NOMO-1 treated with DMSO at 0.1 percent for 48 hours (cell line): ENCODE results near the gene TRABD2B.

Experiments used
- DNase-seq: peaks from one replicate; lab custom pipeline; 2025; ENCODE audit not compliant: unreplicated experiment; lab: John Stamatoyannopoulos, UW

Gene TRABD2B

GRCh38 chr1:47764461-47765046 is 232.6 kb downstream of the TRABD2B start:
- DNase-seq: no peak

GRCh38 chr1:47763591-47764171 is 233.5 kb downstream of the TRABD2B start:
- no peak for DNase-seq

GRCh38 chr1:47761974-47762373 is 235.2 kb downstream of the TRABD2B start:
- no peak for DNase-seq

GRCh38 chr1:47761201-47761930 is 235.8 kb downstream of the TRABD2B start:
- DNase-seq: no peak

- DNase-seq: no peak
Measured at GRCh38 chr1:47759936-47760629, 237.1 kb downstream of the TRABD2B start.

- DNase-seq: no peak
Measured at GRCh38 chr1:47759251-47759935, 237.8 kb downstream of the TRABD2B start.

GRCh38 chr1:47758341-47759250 is 238.6 kb downstream of the TRABD2B start:
- DNase-seq: no peak

- DNase-seq: no peak
Measured at GRCh38 chr1:47757226-47757975, 239.8 kb downstream of the TRABD2B start.

- no peak for DNase-seq
Measured at GRCh38 chr1:47756411-47756810, 240.8 kb downstream of the TRABD2B start.

GRCh38 chr1:47756006-47756405 is 241.2 kb downstream of the TRABD2B start:
- DNase-seq: no peak

GRCh38 chr1:47755101-47755990 is 241.8 kb downstream of the TRABD2B start:
- no peak for DNase-seq

- DNase-seq: no peak
Measured at GRCh38 chr1:47754221-47754620, 243.0 kb downstream of the TRABD2B start.

GRCh38 chr1:47753808-47754207 is 243.4 kb downstream of the TRABD2B start:
- no peak for DNase-seq

GRCh38 chr1:47752559-47752958 is 244.6 kb downstream of the TRABD2B start:
- DNase-seq: no peak

GRCh38 chr1:47751996-47752451 is 245.2 kb downstream of the TRABD2B start:
- DNase-seq: no peak

- DNase-seq: no peak
Measured at GRCh38 chr1:47751193-47751592, 246.0 kb downstream of the TRABD2B start.

- no peak for DNase-seq
Measured at GRCh38 chr1:47745715-47746609, 251.2 kb downstream of the TRABD2B start.
